Stomach smooth muscle (tissue), 2 donors: ENCODE measurements around the gene DDC.
"Not testable (repeated sequence)": the region's sequence is repeated elsewhere in the genome, so short reads cannot be mapped to it uniquely, and the experiment has no call there.

Experiments
- H3K27ac ChIP-seq: one replicate; pipeline ENCODE4 v1.7.0; 2013; ENCODE audit warnings: mild to moderate bottlenecking, low read length, inconsistent platforms
- H3K27me3 ChIP-seq, 2 donors: one replicate each; pipeline ENCODE4 v1.7.0; 2013; ENCODE audit warnings: low read length in 2 of 2; ENCODE audit not compliant: insufficient read depth in 2 of 2, control insufficient read depth in 1 of 2
- H3K36me3 ChIP-seq, 2 donors: one replicate each; pipeline ENCODE4 v1.7.0; 2013; ENCODE audit warnings: low read length in 2 of 2; ENCODE audit not compliant: control insufficient read depth in 2 of 2, insufficient read depth in 2 of 2
- H3K4me1 ChIP-seq: one replicate; pipeline ENCODE4 v1.7.0; 2013; ENCODE audit warnings: low read length; ENCODE audit not compliant: control insufficient read depth, insufficient read depth
- H3K4me3 ChIP-seq, 2 donors: one replicate each; pipeline ENCODE4 v1.7.0; 2013; ENCODE audit warnings: low read length in 2 of 2
- H3K9ac ChIP-seq, 2 donors: one replicate each; pipeline ENCODE4 v1.7.0; 2013; ENCODE audit warnings: low read length in 2 of 2, mild to moderate bottlenecking in 1 of 2
- H3K9me3 ChIP-seq, 2 donors: one replicate each; pipeline ENCODE4 v1.7.0; 2013; ENCODE audit warnings: low read length in 2 of 2; ENCODE audit not compliant: control insufficient read depth in 2 of 2
- donor health status: healthy.
- donor health status: Pancreatic carcinoma.

DDC gene

GRCh38 chr7:50470250-50471163 lies 94.7 kb downstream of the DDC start:
- H3K27me3 ChIP-seq: peaks cover 0 to 2% of the 10 kb centered on the region in 2 donors
- no peak overlapping the region for H3K4me3 ChIP-seq
- no peak overlapping the region for H3K9ac ChIP-seq
- H3K27ac ChIP-seq: no peak overlapping the region
- no peaks in the 10 kb centered on the region for H3K9me3 ChIP-seq
- H3K36me3 ChIP-seq: no peaks in the 10 kb centered on the region
- peaks cover 27% of the 10 kb centered on the region for H3K4me1 ChIP-seq

- no peak overlapping the region for H3K9ac ChIP-seq
- H3K4me1 ChIP-seq: peaks cover 24% of the 10 kb centered on the region
- peaks cover 0 to 2% of the 10 kb centered on the region in 2 donors for H3K27me3 ChIP-seq
These were observed 96.0 kb downstream of the DDC start for GRCh38 chr7:50469181-50469580.

GRCh38 chr7:50467817-50468610 lies 97.2 kb downstream of the DDC start:
- H3K9me3 ChIP-seq: no peaks in the 10 kb centered on the region
- H3K4me1 ChIP-seq: peaks cover 13% of the 10 kb centered on the region
- H3K4me3 ChIP-seq: peak overlapping the region; percentile 36 to 52
- H3K27me3 ChIP-seq: peaks cover 0 to 3% of the 10 kb centered on the region in 2 donors
- no peak overlapping the region for H3K27ac ChIP-seq
- peak overlapping the region in 1 of 2 donors; percentile 42 for H3K9ac ChIP-seq
- H3K36me3 ChIP-seq: no peaks in the 10 kb centered on the region

More at GRCh38 chr7:50469181-50469580, 96.0 kb downstream of the DDC start:
- Histone ChIP-seq H3K9me3 (no peaks in the 10 kb centered on the region), H3K4me3 (no peak overlapping the region), H3K36me3 (no peaks in the 10 kb centered on the region), H3K27ac (no peak overlapping the region)

- Histone ChIP-seq H3K27ac (no peak overlapping the region), H3K27me3 (peaks cover 0 to 4% of the 10 kb centered on the region in 2 donors), H3K4me1 (peaks cover 11% of the 10 kb centered on the region), H3K9ac (no peak overlapping the region), H3K4me3 (no peak overlapping the region), H3K9me3 (no peaks in the 10 kb centered on the region), H3K36me3 (no peaks in the 10 kb centered on the region)
These were observed 98.2 kb downstream of the DDC start for GRCh38 chr7:50466815-50467585.

GRCh38 chr7:50463035-50463434 lies 102.2 kb downstream of the DDC start:
- Histone ChIP-seq H3K27ac (no peak overlapping the region), H3K36me3 (no peaks in the 10 kb centered on the region), H3K4me3 (no peak overlapping the region), H3K27me3 (peaks cover 0 to 2% of the 10 kb centered on the region in 2 donors), H3K9ac (no peak overlapping the region), H3K4me1 (peaks cover 6% of the 10 kb centered on the region), H3K9me3 (no peaks in the 10 kb centered on the region)

GRCh38 chr7:50462361-50462760 lies 102.8 kb downstream of the DDC start:
- Histone ChIP-seq H3K9me3 (no peaks in the 10 kb centered on the region), H3K4me3 (no peak overlapping the region), H3K36me3 (no peaks in the 10 kb centered on the region), H3K27ac (no peak overlapping the region), H3K27me3 (peaks cover 0 to 2% of the 10 kb centered on the region in 2 donors), H3K4me1 (no peaks in the 10 kb centered on the region), H3K9ac (no peak overlapping the region)

GRCh38 chr7:50461695-50462094 lies 103.5 kb downstream of the DDC start:
- no peak overlapping the region for H3K9ac ChIP-seq
- H3K4me3 ChIP-seq: no peak overlapping the region
- H3K36me3 ChIP-seq: no peaks in the 10 kb centered on the region
- no peaks in the 10 kb centered on the region for H3K4me1 ChIP-seq
- H3K9me3 ChIP-seq: no peaks in the 10 kb centered on the region
- H3K27ac ChIP-seq: no peak overlapping the region
- H3K27me3 ChIP-seq: peaks cover 0 to 2% of the 10 kb centered on the region in 2 donors

- H3K9me3 ChIP-seq, H3K9ac ChIP-seq, H3K4me3 ChIP-seq, H3K27me3 ChIP-seq, H3K4me1 ChIP-seq, H3K27ac ChIP-seq, H3K36me3 ChIP-seq: not testable (repeated sequence)
These were observed 106.0 kb downstream of the DDC start for GRCh38 chr7:50459183-50459582.

- H3K9ac ChIP-seq, H3K9me3 ChIP-seq, H3K4me3 ChIP-seq: not testable (repeated sequence)
These were observed 106.6 kb downstream of the DDC start for GRCh38 chr7:50458651-50459050.

GRCh38 chr7:50456371-50457123 lies 108.7 kb downstream of the DDC start:
- Histone ChIP-seq H3K4me1 (no peaks in the 10 kb centered on the region), H3K4me3 (no peak overlapping the region), H3K9ac (no peak overlapping the region)

More at GRCh38 chr7:50458651-50459050, 106.6 kb downstream of the DDC start:
- not testable (repeated sequence) for H3K27me3 ChIP-seq, H3K36me3 ChIP-seq, H3K4me1 ChIP-seq, H3K27ac ChIP-seq

More at GRCh38 chr7:50456371-50457123, 108.7 kb downstream of the DDC start:
- H3K9me3 ChIP-seq: no peaks in the 10 kb centered on the region
- H3K27me3 ChIP-seq: no peaks in the 10 kb centered on the region
- H3K36me3 ChIP-seq: no peaks in the 10 kb centered on the region
- no peak overlapping the region for H3K27ac ChIP-seq
